BLaER1 treated with 17β-estradiol and CSF1 and Interleukin-3, amounts not matched to agents 10 nM and 100 nM (cell line): ENCODE results near the gene PAPLN.

Source experiments
- H3K27ac ChIP-seq, 11 experiments: shearing (Covaris generic); formaldehyde crosslinking; 2 replicates each; pipeline ENCODE4 v1.8.1; 2022
- H3K27me3 ChIP-seq, 11 experiments: shearing (Covaris generic); formaldehyde crosslinking; 2 replicates each; pipeline ENCODE4 v1.8.1; 2022
- H3K36me3 ChIP-seq, 11 experiments: shearing (Covaris generic); formaldehyde crosslinking; 2 replicates each; pipeline ENCODE4 v1.8.1; 2022
- H3K4me1 ChIP-seq, 10 experiments: shearing (Covaris generic); formaldehyde crosslinking; 2 replicates each; pipeline ENCODE4 v1.8.1; 2022
- H3K4me2 ChIP-seq, 11 experiments: shearing (Covaris generic); formaldehyde crosslinking; 2 replicates each; pipeline ENCODE4 v1.8.1; 2022
- H3K4me3 ChIP-seq, 10 experiments: shearing (Covaris generic); formaldehyde crosslinking; 2 replicates each; pipeline ENCODE4 v1.8.1; 2022
- H3K9ac ChIP-seq, 11 experiments: shearing (Covaris generic); formaldehyde crosslinking; 2 replicates each; pipeline ENCODE4 v1.8.1; 2022
- H3K9me3 ChIP-seq, 11 experiments: shearing (Covaris generic); formaldehyde crosslinking; replicated peaks in 1 of 11; 2 replicates each; pipeline ENCODE4 v1.8.1; 2022
- H4K20me1 ChIP-seq, 11 experiments: shearing (Covaris generic); formaldehyde crosslinking; 2 replicates each; pipeline ENCODE4 v1.8.1; 2022
- Cebpa-rat ChIP-seq, 11 experiments: shearing (Covaris generic); IDR thresholded peaks; 2 replicates each; pipeline ENCODE4 v1.8.1; 2022

Gene PAPLN

GRCh38 chr14:73239393-73240241, 2.3 kb downstream of the PAPLN start:
- peak overlapping the region in 7 of 10 experiments; percentile 9 to 53 (median 15); a peak in 8 of 20 replicates for H3K4me3 ChIP-seq
- no peak for TF ChIP-seq Cebpa-rat (IDR thresholded peaks at IDR 0.05)
- H3K27me3 ChIP-seq, result peaks cover 71 to 98% (median 91%) of the 10 kb centered on the region in 11 experiments
- no peak overlapping the region for H3K27ac ChIP-seq
- no peaks in the 10 kb centered on the region for H3K9me3 ChIP-seq
- no peak overlapping the region for H3K9ac ChIP-seq
- H3K4me2 ChIP-seq, result peak overlapping the region; percentile 73 to 98 (median 92)
- H3K4me1 ChIP-seq, result peaks cover 83 to 96% (median 91%) of the 10 kb centered on the region in 10 experiments
- H3K36me3 ChIP-seq, result no peaks in the 10 kb centered on the region
- peaks cover 0 to 57% (median 44%) of the 10 kb centered on the region in 11 experiments; a peak in 18 of 22 replicates for H4K20me1 ChIP-seq

- Histone ChIP-seq H3K9me3 (no peaks in the 10 kb centered on the region), H3K4me2 (peak overlapping the region; percentile 73 to 98 (median 92)), H4K20me1 (peaks cover 0 to 60% (median 35%) of the 10 kb centered on the region in 11 experiments; a peak in 18 of 22 replicates), H3K36me3 (no peaks in the 10 kb centered on the region), H3K9ac (peak overlapping the region in 4 of 11 experiments; percentile 1 to 44 (median 7); a peak in 1 of 22 replicates), H3K4me1 (peaks cover 90 to 100% (median 97%) of the 10 kb centered on the region in 10 experiments), H3K4me3 (peak overlapping the region in 3 of 10 experiments; percentile 5 to 49 (median 11); a peak in 4 of 20 replicates), H3K27ac (peak overlapping the region in 3 of 11 experiments; percentile 3 to 27 (median 22); a peak in 1 of 22 replicates), H3K27me3 (peaks cover 64 to 98% (median 91%) of the 10 kb centered on the region in 11 experiments)
- no peak for TF ChIP-seq Cebpa-rat (IDR thresholded peaks at IDR 0.05)
Measured at GRCh38 chr14:73240816-73241480, 3.6 kb downstream of the PAPLN start.

- TF ChIP-seq Cebpa-rat (IDR thresholded peaks at IDR 0.05), result no peak
- Histone ChIP-seq H4K20me1 (peaks cover 0 to 56% (median 33%) of the 10 kb centered on the region in 11 experiments; a peak in 18 of 22 replicates), H3K9me3 (no peaks in the 10 kb centered on the region), H3K4me2 (peak overlapping the region; percentile 73 to 98 (median 92)), H3K27me3 (peaks cover 57 to 98% (median 91%) of the 10 kb centered on the region in 11 experiments), H3K9ac (peak overlapping the region in 3 of 11 experiments; percentile 1 to 44 (median 11); a peak in 2 of 22 replicates), H3K27ac (peak overlapping the region in 4 of 11 experiments; percentile 14 to 27 (median 21); a peak in 3 of 22 replicates), H3K4me3 (peak overlapping the region in 2 of 10 experiments; percentile 11 to 49; a peak in 3 of 20 replicates), H3K36me3 (no peaks in the 10 kb centered on the region), H3K4me1 (peaks cover 92 to 100% (median 98%) of the 10 kb centered on the region in 10 experiments)
Measured at GRCh38 chr14:73241481-73242165, 4.3 kb downstream of the PAPLN start.

GRCh38 chr14:73242357-73242901, 5.1 kb downstream of the PAPLN start:
- Histone ChIP-seq H3K27ac (peak overlapping the region in 5 of 11 experiments; percentile 6 to 20 (median 17); a peak in 5 of 22 replicates), H3K27me3 (peaks cover 49 to 98% (median 91%) of the 10 kb centered on the region in 11 experiments), H3K4me2 (peak overlapping the region; percentile 73 to 98 (median 92)), H4K20me1 (peaks cover 0 to 50% (median 27%) of the 10 kb centered on the region in 11 experiments; a peak in 18 of 22 replicates), H3K4me1 (peaks cover 92 to 100% (median 98%) of the 10 kb centered on the region in 10 experiments), H3K36me3 (no peaks in the 10 kb centered on the region), H3K4me3 (peak overlapping the region in 2 of 10 experiments; percentile 6 to 30; a peak in 3 of 20 replicates), H3K9me3 (no peaks in the 10 kb centered on the region), H3K9ac (peak overlapping the region in 5 of 11 experiments; percentile 11 to 50 (median 18); a peak in 5 of 22 replicates)
- no peak for TF ChIP-seq Cebpa-rat (IDR thresholded peaks at IDR 0.05)

- no peak for TF ChIP-seq Cebpa-rat (IDR thresholded peaks at IDR 0.05)
- Histone ChIP-seq H3K4me3 (peak overlapping the region in 1 of 10 experiments; percentile 30; a peak in 1 of 20 replicates), H3K36me3 (no peaks in the 10 kb centered on the region), H3K4me1 (peaks cover 92 to 100% (median 98%) of the 10 kb centered on the region in 10 experiments), H4K20me1 (peaks cover 0 to 41% (median 17%) of the 10 kb centered on the region in 11 experiments; a peak in 18 of 22 replicates), H3K9ac (no peak overlapping the region), H3K4me2 (peak overlapping the region; percentile 73 to 98 (median 92)), H3K9me3 (no peaks in the 10 kb centered on the region), H3K27ac (no peak overlapping the region), H3K27me3 (peaks cover 40 to 94% (median 86%) of the 10 kb centered on the region in 11 experiments)
Measured at GRCh38 chr14:73243341-73243740, 6.0 kb downstream of the PAPLN start.

- H3K9me3 ChIP-seq, result no peaks in the 10 kb centered on the region
- no peak overlapping the region for H3K4me3 ChIP-seq
- peak overlapping the region; percentile 73 to 98 (median 92) for H3K4me2 ChIP-seq
- no peaks in the 10 kb centered on the region for H3K36me3 ChIP-seq
- no peak overlapping the region for H3K27ac ChIP-seq
- H3K9ac ChIP-seq, result no peak overlapping the region
- no peak for TF ChIP-seq Cebpa-rat (IDR thresholded peaks at IDR 0.05)
- peaks cover 0 to 37% (median 14%) of the 10 kb centered on the region in 11 experiments; a peak in 17 of 22 replicates for H4K20me1 ChIP-seq
- peaks cover 36 to 90% (median 82%) of the 10 kb centered on the region in 11 experiments for H3K27me3 ChIP-seq
- peaks cover 92 to 100% (median 100%) of the 10 kb centered on the region in 10 experiments for H3K4me1 ChIP-seq
Measured at GRCh38 chr14:73243748-73244147, 6.4 kb downstream of the PAPLN start.

- Histone ChIP-seq H3K4me3 (peak overlapping the region in 5 of 10 experiments; percentile 55 to 69 (median 61); a peak in 9 of 20 replicates), H4K20me1 (peaks cover 0 to 28% (median 5%) of the 10 kb centered on the region in 11 experiments; a peak in 15 of 22 replicates), H3K9me3 (no peaks in the 10 kb centered on the region), H3K4me1 (peaks cover 92 to 100% (median 100%) of the 10 kb centered on the region in 10 experiments), H3K4me2 (peak overlapping the region; percentile 73 to 98 (median 92)), H3K36me3 (no peaks in the 10 kb centered on the region), H3K9ac (no peak overlapping the region), H3K27ac (no peak overlapping the region), H3K27me3 (peaks cover 26 to 81% (median 72%) of the 10 kb centered on the region in 11 experiments)
- TF ChIP-seq Cebpa-rat (IDR thresholded peaks at IDR 0.05), result no peak
Measured at GRCh38 chr14:73244541-73245290, 7.4 kb downstream of the PAPLN start.
